ENCODE measurements around the gene CYP4V2. TPM values are rescaled to one million over a fixed set of nuclear protein-coding genes. Genes with fewer than 3 reads are reported as not detected.

Gene CYP4V2
- polyA plus RNA-seq, 1 of the 3 experiments (the other 2 are of a cell fraction), result 7.8 TPM

DNA sequence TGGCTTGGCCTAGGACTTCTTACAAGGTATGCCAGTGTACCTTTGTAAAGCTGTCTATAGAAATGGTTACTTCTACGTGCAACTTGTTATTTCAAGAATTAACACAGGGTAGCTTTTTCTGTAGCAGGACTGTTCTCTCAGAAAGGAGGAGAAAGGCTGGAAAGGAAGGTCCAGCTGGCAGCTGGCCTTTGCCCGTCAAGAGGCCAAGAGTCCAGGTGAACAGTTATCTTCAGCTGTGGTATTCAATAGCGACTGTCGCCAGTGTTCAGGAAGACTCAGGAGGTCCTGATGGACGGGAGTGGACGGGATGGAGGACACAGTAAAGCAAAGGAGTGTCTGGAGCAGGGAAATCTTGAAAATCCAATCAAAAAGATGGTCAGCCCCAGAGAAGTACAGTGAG lies 4.7 kb downstream of the CYP4V2 start:
- Histone ChIP-seq H3K36me3 (replicated peaks in 1 of 2; ENCODE audit: control insufficient read depth in 1 of 2, insufficient read depth in 2 of 2, low read length in 1 of 2) (peaks cover 7 to 35% of the 10 kb centered on the region in 2 experiments), H3K79me2 (ENCODE audit: insufficient read depth) (peaks cover 24% of the 10 kb centered on the region), H3K27ac (ENCODE audit: low read depth in 2 of 2, low read length in 1 of 2) (no peak overlapping the region), H3K9me2 (no peaks in the 10 kb centered on the region), H4K20me1 (ENCODE audit: insufficient read depth) (no peaks in the 10 kb centered on the region), H3K9ac (no peak overlapping the region), H3K4me3 (ENCODE audit: low read depth in 2 of 2, low read length in 1 of 2) (no peak overlapping the region), H3K27me3 (ENCODE audit: insufficient read depth) (no peaks in the 10 kb centered on the region), H3K9me3 (no peaks in the 10 kb centered on the region), H3F3A (replicated peaks; ENCODE audit: insufficient read depth) (peaks cover 11% of the 10 kb centered on the region), H2AFZ (ENCODE audit: low read depth) (no peak overlapping the region), H3K4me1 (ENCODE audit: control insufficient read depth in 1 of 2, insufficient read depth in 2 of 2, low read depth in 1 of 2, low read length in 1 of 2) (peaks cover 0 to 3% of the 10 kb centered on the region in 2 experiments; a peak in 2 of 4 replicates), H3K4me2 (no peak overlapping the region)
- DNase-seq, result no peak
- POLR2A ChIA-PET, result no interaction called here
- CTCF ChIA-PET, result interaction anchor here (0.5 to 1.2 kb wide), 2 partner anchors 158 to 1121 kb away, joined by 3 read pairs; no protein-coding TSS in a partner anchor
- TF ChIP-seq NRF1 (IDR thresholded peaks at IDR 0.05; ENCODE audit: low read depth, low read length), result no peak
- no peak for TF ChIP-seq POLR2AphosphoS5 (IDR thresholded peaks at IDR 0.05; ENCODE audit: low read depth, low read length)
- no peak for TF ChIP-seq GABPA (IDR thresholded peaks at IDR 0.05; ENCODE audit: low read depth)
- no peak for TF ChIP-seq FOSL2 (IDR thresholded peaks at IDR 0.05; ENCODE audit: borderline replicate concordance, low read depth)
- no peak for TF ChIP-seq TEAD4 (IDR thresholded peaks at IDR 0.05; ENCODE audit: borderline replicate concordance, insufficient read depth)
- no peak for TF ChIP-seq MXI1 (IDR thresholded peaks at IDR 0.05; ENCODE audit: low read depth, low read length)
- no peak for TF ChIP-seq RXRA (IDR thresholded peaks at IDR 0.05; ENCODE audit: borderline replicate concordance, low read depth)
- TF ChIP-seq YY1 (IDR thresholded peaks at IDR 0.05; ENCODE audit: low read depth), result no peak
- TF ChIP-seq FOXM1 (IDR thresholded peaks at IDR 0.05; ENCODE audit: low read depth), result no peak
- TF ChIP-seq, protein P1, sequence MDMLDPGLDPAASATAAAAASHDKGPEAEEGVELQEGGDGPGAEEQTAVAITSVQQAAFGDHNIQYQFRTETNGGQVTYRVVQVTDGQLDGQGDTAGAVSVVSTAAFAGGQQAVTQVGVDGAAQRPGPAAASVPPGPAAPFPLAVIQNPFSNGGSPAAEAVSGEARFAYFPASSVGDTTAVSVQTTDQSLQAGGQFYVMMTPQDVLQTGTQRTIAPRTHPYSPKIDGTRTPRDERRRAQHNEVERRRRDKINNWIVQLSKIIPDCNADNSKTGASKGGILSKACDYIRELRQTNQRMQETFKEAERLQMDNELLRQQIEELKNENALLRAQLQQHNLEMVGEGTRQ (IDR thresholded peaks at IDR 0.05; ENCODE audit: borderline replicate concordance, low read depth, low read length), result no peak
- TF ChIP-seq, protein P2, sequence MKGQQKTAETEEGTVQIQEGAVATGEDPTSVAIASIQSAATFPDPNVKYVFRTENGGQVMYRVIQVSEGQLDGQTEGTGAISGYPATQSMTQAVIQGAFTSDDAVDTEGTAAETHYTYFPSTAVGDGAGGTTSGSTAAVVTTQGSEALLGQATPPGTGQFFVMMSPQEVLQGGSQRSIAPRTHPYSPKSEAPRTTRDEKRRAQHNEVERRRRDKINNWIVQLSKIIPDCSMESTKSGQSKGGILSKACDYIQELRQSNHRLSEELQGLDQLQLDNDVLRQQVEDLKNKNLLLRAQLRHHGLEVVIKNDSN (IDR thresholded peaks at IDR 0.05; ENCODE audit: borderline replicate concordance, low read depth), result no peak
- TF ChIP-seq, protein P3, sequence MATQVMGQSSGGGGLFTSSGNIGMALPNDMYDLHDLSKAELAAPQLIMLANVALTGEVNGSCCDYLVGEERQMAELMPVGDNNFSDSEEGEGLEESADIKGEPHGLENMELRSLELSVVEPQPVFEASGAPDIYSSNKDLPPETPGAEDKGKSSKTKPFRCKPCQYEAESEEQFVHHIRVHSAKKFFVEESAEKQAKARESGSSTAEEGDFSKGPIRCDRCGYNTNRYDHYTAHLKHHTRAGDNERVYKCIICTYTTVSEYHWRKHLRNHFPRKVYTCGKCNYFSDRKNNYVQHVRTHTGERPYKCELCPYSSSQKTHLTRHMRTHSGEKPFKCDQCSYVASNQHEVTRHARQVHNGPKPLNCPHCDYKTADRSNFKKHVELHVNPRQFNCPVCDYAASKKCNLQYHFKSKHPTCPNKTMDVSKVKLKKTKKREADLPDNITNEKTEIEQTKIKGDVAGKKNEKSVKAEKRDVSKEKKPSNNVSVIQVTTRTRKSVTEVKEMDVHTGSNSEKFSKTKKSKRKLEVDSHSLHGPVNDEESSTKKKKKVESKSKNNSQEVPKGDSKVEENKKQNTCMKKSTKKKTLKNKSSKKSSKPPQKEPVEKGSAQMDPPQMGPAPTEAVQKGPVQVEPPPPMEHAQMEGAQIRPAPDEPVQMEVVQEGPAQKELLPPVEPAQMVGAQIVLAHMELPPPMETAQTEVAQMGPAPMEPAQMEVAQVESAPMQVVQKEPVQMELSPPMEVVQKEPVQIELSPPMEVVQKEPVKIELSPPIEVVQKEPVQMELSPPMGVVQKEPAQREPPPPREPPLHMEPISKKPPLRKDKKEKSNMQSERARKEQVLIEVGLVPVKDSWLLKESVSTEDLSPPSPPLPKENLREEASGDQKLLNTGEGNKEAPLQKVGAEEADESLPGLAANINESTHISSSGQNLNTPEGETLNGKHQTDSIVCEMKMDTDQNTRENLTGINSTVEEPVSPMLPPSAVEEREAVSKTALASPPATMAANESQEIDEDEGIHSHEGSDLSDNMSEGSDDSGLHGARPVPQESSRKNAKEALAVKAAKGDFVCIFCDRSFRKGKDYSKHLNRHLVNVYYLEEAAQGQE (IDR thresholded peaks at IDR 0.05; ENCODE audit: low read depth, low read length), result no peak
- no peak for TF ChIP-seq RFX5 (IDR thresholded peaks at IDR 0.05; ENCODE audit: low read length)
- TF ChIP-seq TCF12 (IDR thresholded peaks at IDR 0.05), result no peak
- TF ChIP-seq NFIC (IDR thresholded peaks at IDR 0.05; ENCODE audit: borderline replicate concordance), result no peak
- TF ChIP-seq SIN3A (IDR thresholded peaks at IDR 0.05; ENCODE audit: borderline replicate concordance, low read depth, low read length), result no peak
- no peak for TF ChIP-seq MEF2A (IDR thresholded peaks at IDR 0.05; ENCODE audit: borderline replicate concordance, low read depth)
- TF ChIP-seq, protein P4, sequence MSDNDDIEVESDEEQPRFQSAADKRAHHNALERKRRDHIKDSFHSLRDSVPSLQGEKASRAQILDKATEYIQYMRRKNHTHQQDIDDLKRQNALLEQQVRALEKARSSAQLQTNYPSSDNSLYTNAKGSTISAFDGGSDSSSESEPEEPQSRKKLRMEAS (IDR thresholded peaks at IDR 0.05; ENCODE audit: low read depth), result no peak
- no peak for TF ChIP-seq RCOR1 (IDR thresholded peaks at IDR 0.05; ENCODE audit: low read length)
- WGBS (ENCODE audit: low lambda C conversion rate), result 93% methylated on average over 6 of the region's 6 CpGs

Data from SK-N-SH (cell line).